SU-DHL-6 (cell line): ENCODE data around the gene JHY.

ENCODE experiments used
- CTCF ChIP-seq: fragments of 200-600 bp; sonication (generic); IDR thresholded peaks from one replicate; pipeline ENCODE4 v1.5.1; 2017; ENCODE audit warnings: antibody characterized with exemption, mild to moderate bottlenecking, low read length, moderate library complexity; ENCODE audit not compliant: insufficient read depth, poor library complexity, severe bottlenecking
- EZH2phosphoT487 ChIP-seq: fragments of 200-600 bp; sonication (generic), shearing (Covaris generic); conservative IDR thresholded peaks from 2 replicates; pipeline ENCODE4 v1.6.1; 2018; ENCODE audit warnings: mild to moderate bottlenecking, antibody characterized with exemption, low read length, moderate library complexity, mixed read lengths

GRCh38 chr11:122917311-122917710 is 34.8 kb downstream of the JHY start:
- TF ChIP-seq CTCF = no peak
- TF ChIP-seq EZH2phosphoT487 = no peak
